GM18505 (cell line): ENCODE measurements around the gene CABLES2.

ENCODE experiments used
- ATAC-seq: cut with Tn5 transposase; IDR thresholded peaks from one replicate; pipeline ENCODE4 v1.9.1; 2021; ENCODE audit not compliant: unreplicated experiment
- POLR2A ChIP-seq: IDR thresholded peaks from 4 replicates; pipeline ENCODE4 v1.6.1; 2011; ENCODE audit warnings: borderline replicate concordance; ENCODE audit not compliant: insufficient read depth, insufficient read length; ENCODE audit errors: extremely low read depth

Gene CABLES2

GRCh38 chr20:62445553-62446340, 38.7 kb upstream of the CABLES2 start:
- TF ChIP-seq POLR2A: no peak

GRCh38 chr20:62444286-62444685, 37.2 kb upstream of the CABLES2 start:
- ATAC-seq: no peak

More at GRCh38 chr20:62445553-62446340, 38.7 kb upstream of the CABLES2 start:
- ATAC-seq: no peak

GRCh38 chr20:62441987-62442539, 35.0 kb upstream of the CABLES2 start:
- ATAC-seq: no peak
- TF ChIP-seq POLR2A: no peak

More at GRCh38 chr20:62444286-62444685, 37.2 kb upstream of the CABLES2 start:
- TF ChIP-seq POLR2A: no peak

- peak; percentile 51 for ATAC-seq
- no peak for TF ChIP-seq POLR2A
Measured at GRCh38 chr20:62439218-62439617, 32.1 kb upstream of the CABLES2 start.

- no peak for TF ChIP-seq POLR2A
- no peak for ATAC-seq
Measured at GRCh38 chr20:62437927-62438326, 30.8 kb upstream of the CABLES2 start.

GRCh38 chr20:62437496-62437895, 30.4 kb upstream of the CABLES2 start:
- no peak for ATAC-seq
- TF ChIP-seq POLR2A: no peak

GRCh38 chr20:62436692-62437091, 29.6 kb upstream of the CABLES2 start:
- no peak for TF ChIP-seq POLR2A
- no peak for ATAC-seq

GRCh38 chr20:62433658-62434497, 26.8 kb upstream of the CABLES2 start:
- ATAC-seq: no peak
- TF ChIP-seq POLR2A: no peak

GRCh38 chr20:62430866-62431447, 23.9 kb upstream of the CABLES2 start:
- no peak for ATAC-seq
- TF ChIP-seq POLR2A: no peak

GRCh38 chr20:62430311-62430853, 23.3 kb upstream of the CABLES2 start:
- TF ChIP-seq POLR2A: no peak
- ATAC-seq: no peak

GRCh38 chr20:62429455-62430310, 22.6 kb upstream of the CABLES2 start:
- no peak for TF ChIP-seq POLR2A
- ATAC-seq: no peak
